Erythroblast (primary cell): ENCODE measurements around the gene PDE4D.

Source experiments
- GATA1 ChIP-seq: IDR thresholded peaks from 2 replicates; pipeline ENCODE4 v1.6.1; 2011; ENCODE audit warnings: low read depth, mild to moderate bottlenecking, control low read depth, low read length, moderate library complexity
- POLR2A ChIP-seq: IDR thresholded peaks from 2 replicates; pipeline ENCODE4 v1.6.1; 2011; ENCODE audit warnings: mild to moderate bottlenecking, low read length

GRCh38 chr5:59361454-59361853 is 532.1 kb downstream of the PDE4D start:
- TF ChIP-seq POLR2A (no peak), GATA1 (no peak)
